GM06990 (cell line): ENCODE results near the gene DND1.
"Not testable (repeated sequence)": the region's sequence is repeated elsewhere in the genome, so short reads cannot be mapped to it uniquely, and the experiment has no call there.

Experiments used
- DNase-seq: peaks from one replicate; pipeline ENCODE4 v3.0.0-alpha.2; 2011; ENCODE audit not compliant: insufficient read length; ENCODE audit errors: extremely low read depth
- H3K27me3 ChIP-seq: replicated peaks from 2 replicates; pipeline ENCODE4 v1.6.0; 2011; ENCODE audit warnings: low read length; ENCODE audit not compliant: control insufficient read depth, insufficient read depth
- H3K36me3 ChIP-seq: 2 replicates; pipeline ENCODE4 v1.5.1; 2011; ENCODE audit warnings: low read length; ENCODE audit not compliant: control insufficient read depth, insufficient read depth
- H3K4me3 ChIP-seq: replicated peaks from 2 replicates; pipeline ENCODE4 v1.5.1; 2011; ENCODE audit warnings: low read depth, mild to moderate bottlenecking, control low read depth, low read length
- CTCF ChIP-seq: IDR thresholded peaks from 2 replicates; pipeline ENCODE4 v1.5.1; 2011; ENCODE audit warnings: low read length, control low read depth, mild to moderate bottlenecking, inconsistent platforms; ENCODE audit not compliant: insufficient read depth, poor library complexity, severe bottlenecking

The DND1 gene

DNA sequence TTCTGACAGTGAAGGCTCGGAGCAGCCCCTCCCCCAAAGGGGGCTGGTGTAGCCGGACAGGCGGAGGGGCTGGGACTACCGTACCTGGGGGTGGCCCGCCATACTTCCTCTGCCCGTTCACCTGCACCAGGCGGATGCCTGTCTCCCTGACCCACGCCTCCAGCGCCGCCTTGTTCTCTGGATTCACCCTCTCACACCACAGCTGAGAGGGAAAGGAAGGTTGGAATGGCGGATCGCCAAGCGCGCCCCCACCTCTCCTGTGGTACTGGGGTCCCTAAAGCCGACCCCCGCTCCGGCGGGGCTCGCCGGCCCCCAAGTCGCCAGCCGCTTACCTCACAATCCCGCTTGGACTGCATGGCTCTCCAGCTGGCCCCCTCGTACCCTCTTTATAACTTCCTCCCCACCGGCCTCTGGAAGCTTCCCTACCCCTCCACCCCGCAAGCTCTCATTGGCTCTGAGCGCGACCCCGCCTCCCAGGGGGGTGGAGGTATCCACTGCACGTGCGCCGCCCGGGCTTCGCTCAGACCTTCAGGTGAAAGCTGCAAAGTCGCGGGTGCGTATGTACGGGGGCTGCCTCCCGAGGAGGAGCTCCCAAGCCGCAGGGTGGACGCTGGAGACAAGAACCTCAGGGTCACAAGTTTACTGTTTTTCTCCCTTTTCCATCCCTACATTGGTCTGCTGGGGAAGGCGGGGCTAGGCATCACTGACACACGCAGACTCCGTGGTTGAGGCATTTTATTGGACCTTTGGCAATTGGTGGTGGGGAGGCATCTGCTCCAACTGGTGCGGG lies at the start of gene DND1:
TSS of gene DND1 (minus strand) at position 390 of the 790 bp plus-strand sequence. CDS start at position 356, 34 bp downstream.
- no peak within 1 kb of the TSS for H3K4me3 ChIP-seq
- H3K27me3 ChIP-seq, result no peaks in the 10 kb centered on the region
- DNase-seq, result peak; percentile 19
- TF ChIP-seq CTCF, result no peak
- peaks cover 47% of the 10 kb centered on the region for H3K36me3 ChIP-seq

DNA sequence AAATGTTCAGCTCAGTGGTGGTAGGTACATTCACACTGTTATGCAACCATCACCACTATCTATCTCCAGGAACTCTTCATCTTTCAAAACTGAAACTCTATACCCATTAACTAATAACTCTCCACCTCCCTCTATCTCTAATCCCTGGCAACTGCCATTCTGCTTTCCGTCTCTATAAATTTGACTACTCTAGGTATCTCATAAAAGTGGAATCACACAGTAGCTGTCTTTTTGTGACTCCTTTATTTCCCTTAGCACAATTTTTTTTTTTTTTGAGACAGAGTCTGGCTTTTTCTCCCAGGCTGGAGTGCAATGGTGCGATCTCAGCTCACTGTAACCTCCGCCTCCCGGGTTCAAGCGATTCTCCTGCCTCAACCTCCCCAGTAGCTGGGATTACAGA lies 48.0 kb upstream of the DND1 start:
- not testable (repeated sequence) for DNase-seq, H3K4me3 ChIP-seq, H3K27me3 ChIP-seq, H3K36me3 ChIP-seq

GRCh38 chr5:140720738-140721137 lies 47.4 kb upstream of the DND1 start:
- DNase-seq, H3K36me3 ChIP-seq, H3K27me3 ChIP-seq, H3K4me3 ChIP-seq: not testable (repeated sequence)

DNA sequence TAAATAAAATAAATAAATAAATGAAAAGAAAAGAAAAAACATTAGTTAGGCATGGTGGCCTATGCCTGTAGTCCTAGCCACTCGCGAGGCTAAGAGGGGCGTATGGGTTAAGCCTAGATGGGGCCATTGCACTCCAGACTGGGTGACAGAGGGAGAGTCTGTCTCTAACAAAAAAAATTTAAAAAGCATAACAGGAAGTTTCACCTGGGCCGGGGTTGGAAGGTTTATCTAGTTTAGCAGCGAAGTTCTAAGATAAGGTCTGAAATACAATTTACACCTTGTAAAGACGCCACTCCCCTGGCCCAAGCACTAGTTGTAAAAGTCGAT lies 44.9 kb upstream of the DND1 start:
- no peak for TF ChIP-seq CTCF
- H3K4me3 ChIP-seq, result peak overlapping the region; percentile 39
- no peak for DNase-seq
- no peaks in the 10 kb centered on the region for H3K36me3 ChIP-seq
- no peaks in the 10 kb centered on the region for H3K27me3 ChIP-seq

- H3K27me3 ChIP-seq, H3K4me3 ChIP-seq, DNase-seq, H3K36me3 ChIP-seq: not testable (repeated sequence)
Measured at GRCh38 chr5:140716238-140716637, 42.9 kb upstream of the DND1 start.

- H3K4me3 ChIP-seq, result no peak overlapping the region
- DNase-seq, result no peak
- TF ChIP-seq CTCF, result no peak
- H3K36me3 ChIP-seq, result no peaks in the 10 kb centered on the region
- H3K27me3 ChIP-seq, result no peaks in the 10 kb centered on the region
Measured at GRCh38 chr5:140713562-140714094, 40.3 kb upstream of the DND1 start.

DNA sequence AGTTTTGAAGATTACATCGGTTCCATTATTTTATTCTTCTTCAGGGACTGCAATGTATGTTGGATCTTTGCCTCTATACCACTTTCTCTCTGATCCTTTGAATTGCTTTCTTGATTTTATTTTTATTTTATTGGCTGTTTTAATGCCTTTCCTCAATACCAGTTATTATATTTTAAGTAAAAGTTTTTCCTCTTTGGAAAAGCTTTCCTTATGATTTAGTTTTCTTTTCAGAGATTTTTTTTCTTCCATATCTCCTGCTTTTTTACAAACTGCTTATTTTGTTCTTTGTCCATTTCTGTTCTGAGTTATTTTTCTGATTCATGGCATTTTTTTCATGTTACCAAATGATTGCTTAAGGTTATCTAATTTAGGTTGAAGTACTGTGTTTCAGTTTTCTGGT lies 38.4 kb upstream of the DND1 start:
- no peak for TF ChIP-seq CTCF
- Histone ChIP-seq H3K4me3 (no peak overlapping the region), H3K36me3 (no peaks in the 10 kb centered on the region; the same call in 1 of the 2 replicates), H3K27me3 (no peaks in the 10 kb centered on the region)
- DNase-seq, result no peak
